ENCODE results near the gene RRAS2. TPM values are rescaled to one million over a fixed set of nuclear protein-coding genes. Genes with fewer than 3 reads are reported as not detected.
A peak's percentile ranks its signal among the peaks of the same experiment; 100 is the strongest.
"Not testable (repeated sequence)": the region's sequence is repeated elsewhere in the genome, so short reads cannot be mapped to it uniquely, and the experiment has no call there.

RRAS2 gene
- total RNA-seq, 1 donor from 2014 or later, result 24.1 TPM

- no peak for DNase-seq (ENCODE audit: low spot score)
These were observed 97.9 kb downstream of the RRAS2 start for GRCh38 chr11:14261066-14261465.

GRCh38 chr11:14259878-14260277, 99.1 kb downstream of the RRAS2 start:
- ATAC-seq (peak; percentile 5), DNase-seq (ENCODE audit: low spot score) (no peak)

More at GRCh38 chr11:14261066-14261465, 97.9 kb downstream of the RRAS2 start:
- ATAC-seq, result no peak

GRCh38 chr11:14259186-14259784, 99.7 kb downstream of the RRAS2 start:
- DNase-seq (ENCODE audit: low spot score) (no peak), ATAC-seq (peak; percentile 9)

- peak; percentile 57 for ATAC-seq
- no peak for DNase-seq (ENCODE audit: low spot score)
These were observed 100.6 kb downstream of the RRAS2 start for GRCh38 chr11:14258221-14258935.

GRCh38 chr11:14255238-14255534, 103.8 kb downstream of the RRAS2 start:
- DNase-seq (ENCODE audit: low spot score) (no peak), ATAC-seq (no peak)

GRCh38 chr11:14254533-14255237, 104.3 kb downstream of the RRAS2 start:
- ATAC-seq (no peak), DNase-seq (ENCODE audit: low spot score) (no peak)

GRCh38 chr11:14253840-14254239, 105.1 kb downstream of the RRAS2 start:
- DNase-seq (ENCODE audit: low spot score) (no peak), ATAC-seq (no peak)

GRCh38 chr11:14253421-14253820, 105.6 kb downstream of the RRAS2 start:
- DNase-seq (ENCODE audit: low spot score), result no peak
- ATAC-seq, result no peak

GRCh38 chr11:14252501-14252900, 106.5 kb downstream of the RRAS2 start:
- DNase-seq (ENCODE audit: low spot score); ATAC-seq: not testable (repeated sequence)

- DNase-seq (ENCODE audit: low spot score), result no peak
- no peak for ATAC-seq
These were observed 107.2 kb downstream of the RRAS2 start for GRCh38 chr11:14251754-14252153.

- DNase-seq (ENCODE audit: low spot score) (peak; percentile 52), ATAC-seq (peak; percentile 90)
These were observed 109.6 kb downstream of the RRAS2 start for GRCh38 chr11:14249121-14249963.

GRCh38 chr11:14248580-14248981, 110.4 kb downstream of the RRAS2 start:
- DNase-seq (ENCODE audit: low spot score) (no peak), ATAC-seq (peak; percentile 20)

GRCh38 chr11:14245444-14245843, 113.5 kb downstream of the RRAS2 start:
- DNase-seq (ENCODE audit: low spot score) (no peak), ATAC-seq (no peak)

- no peak for DNase-seq (ENCODE audit: low spot score)
- ATAC-seq, result no peak
These were observed 114.1 kb downstream of the RRAS2 start for GRCh38 chr11:14244926-14245325.

GRCh38 chr11:14242733-14243132, 116.2 kb downstream of the RRAS2 start:
- no peak for DNase-seq (ENCODE audit: low spot score)
- ATAC-seq, result no peak

GRCh38 chr11:14242187-14242586, 116.8 kb downstream of the RRAS2 start:
- DNase-seq (ENCODE audit: low spot score) (no peak), ATAC-seq (no peak)

- DNase-seq (ENCODE audit: low spot score), result no peak
- ATAC-seq, result no peak
These were observed 118.0 kb downstream of the RRAS2 start for GRCh38 chr11:14240951-14241350.

- no peak for ATAC-seq
- no peak for DNase-seq (ENCODE audit: low spot score)
These were observed 118.8 kb downstream of the RRAS2 start for GRCh38 chr11:14240221-14240620.

GRCh38 chr11:14237444-14237961, 121.5 kb downstream of the RRAS2 start:
- DNase-seq (ENCODE audit: low spot score) (no peak), ATAC-seq (peak; percentile 33)

- ATAC-seq, result no peak
These were observed 123.3 kb downstream of the RRAS2 start for GRCh38 chr11:14235701-14236100.

GRCh38 chr11:14234446-14234845, 124.5 kb downstream of the RRAS2 start:
- ATAC-seq (no peak), DNase-seq (ENCODE audit: low spot score) (no peak)

More at GRCh38 chr11:14235701-14236100, 123.3 kb downstream of the RRAS2 start:
- no peak for DNase-seq (ENCODE audit: low spot score)

Data from left lobe of liver (tissue), 2 donors.